GM06990 (cell line): ENCODE results near the gene TRAPPC4.

Source experiments
- DNase-seq: peaks from one replicate; pipeline ENCODE4 v3.0.0-alpha.2; 2011; ENCODE audit not compliant: insufficient read length; ENCODE audit errors: extremely low read depth
- H3K27me3 ChIP-seq: replicated peaks from 2 replicates; pipeline ENCODE4 v1.6.0; 2011; ENCODE audit warnings: low read length; ENCODE audit not compliant: control insufficient read depth, insufficient read depth
- H3K36me3 ChIP-seq: 2 replicates; pipeline ENCODE4 v1.5.1; 2011; ENCODE audit warnings: low read length; ENCODE audit not compliant: control insufficient read depth, insufficient read depth
- H3K4me3 ChIP-seq: replicated peaks from 2 replicates; pipeline ENCODE4 v1.5.1; 2011; ENCODE audit warnings: low read depth, mild to moderate bottlenecking, control low read depth, low read length
- TF ChIP-seq, protein P1 (sequence below): IDR thresholded peaks from 2 replicates; pipeline ENCODE4 v1.5.1; 2011; ENCODE audit warnings: low read length, control low read depth, mild to moderate bottlenecking, inconsistent platforms; ENCODE audit not compliant: insufficient read depth, poor library complexity, severe bottlenecking

The TRAPPC4 gene

DNA sequence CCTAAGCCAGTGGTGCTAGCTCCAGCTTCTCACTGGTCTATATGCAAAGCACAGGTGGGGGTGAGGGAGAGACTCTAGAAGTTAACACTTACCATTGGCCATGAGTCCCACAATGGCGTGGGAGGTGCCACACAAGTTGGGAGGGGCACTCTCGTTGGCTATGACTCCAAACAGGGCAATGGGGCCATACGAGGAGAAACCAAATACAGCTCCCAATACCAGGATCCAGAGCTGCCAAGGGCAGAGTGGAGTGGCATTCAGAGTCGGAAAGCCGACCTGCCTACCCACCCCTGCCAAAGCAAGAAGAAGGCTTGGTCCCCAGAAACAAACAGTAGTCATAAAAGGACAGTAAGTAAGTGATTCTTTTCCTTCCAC lies 6.5 kb downstream of the TRAPPC4 start:
- peaks cover 21% of the 10 kb centered on the region for H3K36me3 ChIP-seq
- H3K27me3 ChIP-seq = no peaks in the 10 kb centered on the region
- TF ChIP-seq, protein P1, sequence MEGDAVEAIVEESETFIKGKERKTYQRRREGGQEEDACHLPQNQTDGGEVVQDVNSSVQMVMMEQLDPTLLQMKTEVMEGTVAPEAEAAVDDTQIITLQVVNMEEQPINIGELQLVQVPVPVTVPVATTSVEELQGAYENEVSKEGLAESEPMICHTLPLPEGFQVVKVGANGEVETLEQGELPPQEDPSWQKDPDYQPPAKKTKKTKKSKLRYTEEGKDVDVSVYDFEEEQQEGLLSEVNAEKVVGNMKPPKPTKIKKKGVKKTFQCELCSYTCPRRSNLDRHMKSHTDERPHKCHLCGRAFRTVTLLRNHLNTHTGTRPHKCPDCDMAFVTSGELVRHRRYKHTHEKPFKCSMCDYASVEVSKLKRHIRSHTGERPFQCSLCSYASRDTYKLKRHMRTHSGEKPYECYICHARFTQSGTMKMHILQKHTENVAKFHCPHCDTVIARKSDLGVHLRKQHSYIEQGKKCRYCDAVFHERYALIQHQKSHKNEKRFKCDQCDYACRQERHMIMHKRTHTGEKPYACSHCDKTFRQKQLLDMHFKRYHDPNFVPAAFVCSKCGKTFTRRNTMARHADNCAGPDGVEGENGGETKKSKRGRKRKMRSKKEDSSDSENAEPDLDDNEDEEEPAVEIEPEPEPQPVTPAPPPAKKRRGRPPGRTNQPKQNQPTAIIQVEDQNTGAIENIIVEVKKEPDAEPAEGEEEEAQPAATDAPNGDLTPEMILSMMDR = no peak
- no peak overlapping the region for H3K4me3 ChIP-seq
- DNase-seq = no peak

DNA sequence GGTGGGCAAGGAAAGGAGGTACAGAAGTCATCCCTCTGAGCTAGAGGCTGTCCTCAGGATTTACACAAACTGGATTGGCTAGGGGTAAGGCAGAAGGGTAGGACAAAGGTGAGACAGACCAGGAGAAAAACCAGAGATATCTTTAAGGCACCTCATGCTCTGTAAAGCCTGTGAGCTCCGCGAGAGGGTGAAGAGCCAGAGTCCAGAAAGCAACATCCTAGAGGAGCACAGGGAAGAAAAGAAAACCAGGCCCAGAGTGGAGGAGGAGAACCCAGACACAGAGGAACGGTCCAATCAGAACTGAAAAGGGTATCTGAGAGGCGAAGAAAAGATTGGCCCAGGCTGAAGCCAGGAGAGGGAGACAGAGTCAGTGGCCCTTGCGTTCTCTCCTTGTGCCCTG lies 7.0 kb downstream of the TRAPPC4 start:
- Histone ChIP-seq H3K4me3 (no peak overlapping the region), H3K27me3 (no peaks in the 10 kb centered on the region), H3K36me3 (peaks cover 21% of the 10 kb centered on the region)
- TF ChIP-seq, protein P1 = no peak
- DNase-seq = no peak

DNA sequence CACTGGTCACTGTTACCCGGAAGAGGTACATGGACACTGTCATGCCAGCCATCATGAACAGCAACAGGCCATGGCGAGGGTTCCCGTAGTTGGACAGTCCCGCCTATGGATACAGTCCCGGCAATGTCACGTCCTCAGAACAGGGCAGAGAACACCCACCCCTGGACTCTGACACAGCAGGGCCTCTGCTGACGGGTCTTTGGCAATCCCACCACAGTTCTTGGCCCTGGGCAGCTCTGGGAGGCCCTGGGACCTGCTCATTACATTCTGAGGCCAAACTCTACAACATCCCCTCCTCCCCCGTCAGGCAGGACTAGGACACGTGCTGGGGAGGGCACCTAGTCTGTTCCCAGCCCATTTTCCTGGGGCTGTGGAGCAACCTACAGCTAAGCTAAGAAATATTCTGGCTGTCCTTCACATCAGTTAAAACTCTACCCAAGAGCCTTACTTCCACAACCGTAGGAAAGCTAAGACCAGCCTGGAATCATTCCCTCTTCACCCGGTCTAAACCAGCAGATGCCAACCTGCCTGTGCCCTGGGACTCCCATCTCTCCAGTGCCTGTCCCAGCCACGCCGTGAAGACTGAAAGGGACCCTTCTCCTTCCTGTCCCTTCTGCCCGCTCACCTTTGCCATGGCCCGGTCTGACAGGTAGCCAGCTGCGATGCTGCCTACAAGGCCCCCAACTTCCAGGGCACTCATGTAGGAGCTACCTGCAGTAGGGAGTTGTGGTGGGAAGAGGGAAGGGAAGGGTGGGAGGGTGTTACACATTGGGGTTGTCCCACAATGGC lies 7.6 kb downstream of the TRAPPC4 start:
- DNase-seq = no peak
- no peak overlapping the region for H3K4me3 ChIP-seq
- no peaks in the 10 kb centered on the region for H3K27me3 ChIP-seq
- TF ChIP-seq, protein P1 = no peak
- peaks cover 21% of the 10 kb centered on the region for H3K36me3 ChIP-seq

DNA sequence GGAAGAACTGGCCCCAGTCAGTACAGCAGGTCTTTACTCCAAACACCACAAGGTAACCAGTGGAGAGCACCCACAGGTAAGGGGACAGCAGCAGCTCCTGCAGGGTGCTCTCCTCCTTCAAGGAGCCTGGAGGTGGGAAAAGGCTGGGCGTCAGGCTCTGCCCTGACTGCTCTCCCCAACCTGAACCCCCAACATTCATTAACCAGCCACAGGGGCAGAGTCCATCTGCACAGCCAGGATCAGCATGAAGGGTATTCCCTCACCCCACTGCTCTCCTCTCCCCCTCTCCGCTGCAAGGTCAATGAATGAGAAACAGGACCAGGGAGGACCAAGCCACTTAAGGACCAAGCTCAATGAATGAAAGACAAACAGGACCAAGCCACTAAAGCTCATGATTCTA lies 8.4 kb downstream of the TRAPPC4 start:
- TF ChIP-seq, protein P1 = no peak
- no peak for DNase-seq
- H3K27me3 ChIP-seq = no peaks in the 10 kb centered on the region
- peaks cover 21% of the 10 kb centered on the region for H3K36me3 ChIP-seq
- H3K4me3 ChIP-seq = no peak overlapping the region

DNA sequence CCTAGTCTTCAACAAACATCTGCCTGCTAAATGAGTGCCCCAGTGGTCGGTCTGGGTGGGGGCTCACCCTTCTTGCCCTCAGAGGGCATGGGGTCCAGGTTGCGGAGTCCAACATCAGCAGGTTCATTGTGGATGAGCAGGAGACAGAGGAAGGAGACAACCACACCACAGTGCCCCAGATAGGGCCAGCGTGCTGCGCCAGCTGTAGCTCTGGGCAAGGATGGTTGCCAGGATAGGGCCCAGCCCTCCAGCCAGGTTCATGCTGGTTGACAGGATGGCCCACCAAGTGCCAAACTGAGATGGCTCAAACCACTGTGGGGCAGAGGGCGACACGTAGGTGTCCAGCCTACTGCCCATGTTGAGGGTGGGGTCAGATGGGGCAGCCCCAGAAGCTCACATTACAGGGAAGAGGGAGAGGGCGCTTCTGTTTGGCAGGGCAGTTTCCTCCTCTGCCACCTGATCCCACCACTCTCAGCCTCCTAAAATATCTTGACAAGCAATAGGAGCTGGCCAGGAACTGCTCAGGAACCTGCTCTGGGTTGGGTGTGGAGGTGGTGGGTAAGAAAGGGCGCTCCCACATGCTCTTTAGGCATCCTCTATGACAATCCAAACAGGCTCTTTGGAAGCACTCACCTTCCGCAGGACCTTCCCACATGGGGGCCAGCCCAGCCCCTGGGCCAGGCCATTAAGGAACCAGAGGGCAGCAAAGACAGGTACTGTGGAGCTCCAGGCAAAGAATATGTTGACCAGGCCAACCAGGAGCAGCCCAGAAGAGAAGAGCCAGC lies 9.2 kb downstream of the TRAPPC4 start:
- Histone ChIP-seq H3K36me3 (peaks cover 18% of the 10 kb centered on the region), H3K4me3 (no peak overlapping the region), H3K27me3 (no peaks in the 10 kb centered on the region)
- TF ChIP-seq, protein P1 = no peak
- DNase-seq = no peak
